Immature natural killer cell (primary cell): Measurements from ENCODE around the gene ASPSCR1. TPM values are rescaled to one million over a fixed set of nuclear protein-coding genes. Genes with fewer than 3 reads are reported as not detected.

Experiments used
- DNase-seq, 3 donors: peaks; one replicate each; pipeline ENCODE4 v3.0.0; 2022; ENCODE audit warnings: mixed read lengths in 1 of 3
- H3K27ac Mint-ChIP-seq, 6 donors: one replicate each; pipeline ENCODE4 v1.8.0; 2020; ENCODE audit warnings: mixed read lengths in 6 of 6, mild to moderate bottlenecking in 5 of 6, inconsistent platforms in 4 of 6, moderate library complexity in 3 of 6
- H3K27me3 Mint-ChIP-seq, 3 donors: one replicate each; pipeline ENCODE4 v1.8.0; 2020 to 2021; ENCODE audit warnings: low read depth in 3 of 3, mild to moderate bottlenecking in 3 of 3, mixed read lengths in 3 of 3, moderate library complexity in 3 of 3, inconsistent platforms in 1 of 3
- H3K36me3 Mint-ChIP-seq, 3 donors: one replicate each; pipeline ENCODE4 v1.8.0; 2020; ENCODE audit warnings: mixed read lengths in 3 of 3, inconsistent platforms in 2 of 3, mild to moderate bottlenecking in 2 of 3
- H3K4me1 Mint-ChIP-seq, 2 donors: one replicate each; pipeline ENCODE4 v1.8.0; 2020; ENCODE audit warnings: inconsistent platforms in 2 of 2, mild to moderate bottlenecking in 2 of 2, mixed read lengths in 2 of 2, moderate library complexity in 1 of 2
- H3K4me3 Mint-ChIP-seq, 5 donors: one replicate each; pipeline ENCODE4 v1.8.0; 2020; ENCODE audit warnings: mild to moderate bottlenecking in 5 of 5, mixed read lengths in 5 of 5, inconsistent platforms in 3 of 5, moderate library complexity in 3 of 5
- H3K9me3 Mint-ChIP-seq, 6 donors: one replicate each; pipeline ENCODE4 v1.8.0; 2020; ENCODE audit warnings: mild to moderate bottlenecking in 6 of 6, mixed read lengths in 6 of 6, inconsistent platforms in 4 of 6, moderate library complexity in 3 of 6
- polyA plus RNA-seq, 3 donors: library from polyadenylated mRNA; unstranded; fragments of 300-500 nt; fragmentation: Illumina TruSeq; gene quantifications; one replicate each; pipeline ENCODE4 v1.2.3, GENCODE V29; 2021

Gene ASPSCR1
- polyA plus RNA-seq, 3 donors from 2014 or later, result 21.1 to 32.9 (median 31.3) TPM

GRCh38 chr17:81991684-81992305 lies 14.4 kb downstream of the ASPSCR1 start:
- Mint-ChIP-seq H3K4me1 (peaks cover 0 to 2% of the 10 kb centered on the region in 2 donors), H3K36me3 (no peaks in the 10 kb centered on the region), H3K27me3 (no peaks in the 10 kb centered on the region), H3K27ac (no peak overlapping the region), H3K4me3 (no peak overlapping the region), H3K9me3 (no peaks in the 10 kb centered on the region)
- DNase-seq, result no peak

DNA sequence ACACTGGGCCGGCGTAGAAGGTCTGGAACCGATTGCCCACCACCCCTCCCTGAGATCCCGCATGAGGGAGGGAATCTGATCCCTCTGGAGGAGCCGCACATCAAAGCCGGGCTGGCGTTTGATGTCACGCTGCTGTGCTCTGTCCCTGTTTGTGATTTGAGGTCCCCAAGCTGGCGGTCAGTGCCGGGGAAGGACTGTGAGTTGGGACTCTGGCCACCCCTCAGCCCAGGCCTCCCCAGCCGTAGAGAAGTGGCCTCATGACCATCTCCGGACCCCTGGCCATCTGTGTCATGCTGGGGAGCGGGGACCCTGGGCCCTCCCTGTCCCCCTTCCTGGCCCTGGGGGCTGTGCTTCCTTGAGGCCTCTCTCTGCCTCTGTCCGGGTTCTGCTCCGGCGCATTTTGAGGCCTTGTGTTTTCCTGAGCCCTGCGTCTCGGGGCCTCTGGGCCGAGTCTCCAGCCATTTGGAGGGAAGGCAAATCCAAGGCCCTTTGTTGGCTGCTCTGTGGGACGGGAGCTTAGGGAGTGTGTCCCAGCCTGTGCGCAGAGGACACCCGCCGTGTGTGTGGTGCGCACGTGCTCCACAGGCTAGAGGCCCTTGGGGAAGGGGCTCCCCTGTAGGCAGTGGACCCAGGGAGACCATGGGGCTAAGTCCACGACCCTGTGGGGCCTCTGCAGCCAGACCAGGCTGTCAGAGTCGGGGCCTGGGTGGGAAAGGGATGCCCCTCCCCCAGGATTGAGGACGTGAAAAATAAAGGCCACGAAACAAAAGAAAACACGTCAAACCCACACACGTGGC lies 15.1 kb downstream of the ASPSCR1 start:
- DNase-seq, result no peak
- Mint-ChIP-seq H3K36me3 (no peaks in the 10 kb centered on the region), H3K27ac (no peak overlapping the region), H3K9me3 (no peaks in the 10 kb centered on the region), H3K27me3 (no peaks in the 10 kb centered on the region), H3K4me3 (no peak overlapping the region), H3K4me1 (peaks cover 0 to 2% of the 10 kb centered on the region in 2 donors)

GRCh38 chr17:81993729-81994592 lies 16.5 kb downstream of the ASPSCR1 start:
- Mint-ChIP-seq H3K27ac (no peak overlapping the region), H3K27me3 (no peaks in the 10 kb centered on the region)

DNA sequence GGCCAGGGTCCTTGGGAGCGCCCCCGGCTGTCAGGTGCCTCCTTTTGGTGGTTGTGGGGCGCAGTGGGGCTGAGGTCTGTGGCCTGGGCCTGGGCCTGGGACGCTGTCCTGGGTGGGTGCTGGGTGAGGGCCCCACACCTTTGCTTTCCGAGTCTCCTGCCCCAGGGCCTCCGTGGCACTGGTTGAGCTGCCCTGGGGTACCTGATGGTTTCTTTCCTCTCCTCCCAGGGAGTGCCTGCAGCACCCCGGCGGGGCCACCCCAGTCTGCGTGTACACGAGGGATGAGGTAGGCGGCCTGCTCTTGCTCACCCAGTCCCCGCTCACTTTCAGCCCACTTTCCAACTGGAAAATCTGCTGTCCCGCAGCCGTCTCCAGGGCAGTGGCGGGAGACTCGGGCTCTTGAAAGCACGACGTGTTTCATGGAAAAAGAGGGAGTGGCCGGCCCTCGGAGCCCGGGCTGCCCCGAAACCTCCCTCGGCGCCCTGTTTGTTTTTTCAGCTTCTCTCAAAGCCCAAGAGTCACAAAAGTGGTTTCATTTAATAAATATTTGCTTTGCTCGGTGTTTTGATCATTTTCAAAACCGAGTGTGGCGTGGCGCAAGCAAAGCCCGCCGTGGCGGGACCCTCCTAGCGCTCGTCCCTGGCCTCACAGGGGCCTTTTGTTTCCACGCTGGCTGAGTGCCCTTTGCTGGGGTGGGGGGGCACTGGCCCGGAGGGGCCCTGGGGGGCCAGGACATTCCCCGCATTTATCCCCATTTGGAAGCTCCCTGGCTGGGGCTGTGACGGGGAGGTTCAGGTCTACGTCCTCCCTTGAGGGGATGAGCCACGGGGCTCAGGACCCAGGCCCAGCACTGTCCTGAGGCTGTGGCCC lies 17.4 kb downstream of the ASPSCR1 start:
- Mint-ChIP-seq H3K4me1 (peaks cover 0 to 2% of the 10 kb centered on the region in 2 donors), H3K4me3 (no peak overlapping the region), H3K27me3 (no peaks in the 10 kb centered on the region), H3K27ac (no peak overlapping the region), H3K36me3 (no peaks in the 10 kb centered on the region), H3K9me3 (no peaks in the 10 kb centered on the region)
- no peak for DNase-seq

More at GRCh38 chr17:81993729-81994592, 16.5 kb downstream of the ASPSCR1 start:
- Mint-ChIP-seq H3K36me3 (no peaks in the 10 kb centered on the region), H3K4me1 (peaks cover 0 to 2% of the 10 kb centered on the region in 2 donors), H3K9me3 (no peaks in the 10 kb centered on the region), H3K4me3 (no peak overlapping the region)
- DNase-seq, result no peak

DNA sequence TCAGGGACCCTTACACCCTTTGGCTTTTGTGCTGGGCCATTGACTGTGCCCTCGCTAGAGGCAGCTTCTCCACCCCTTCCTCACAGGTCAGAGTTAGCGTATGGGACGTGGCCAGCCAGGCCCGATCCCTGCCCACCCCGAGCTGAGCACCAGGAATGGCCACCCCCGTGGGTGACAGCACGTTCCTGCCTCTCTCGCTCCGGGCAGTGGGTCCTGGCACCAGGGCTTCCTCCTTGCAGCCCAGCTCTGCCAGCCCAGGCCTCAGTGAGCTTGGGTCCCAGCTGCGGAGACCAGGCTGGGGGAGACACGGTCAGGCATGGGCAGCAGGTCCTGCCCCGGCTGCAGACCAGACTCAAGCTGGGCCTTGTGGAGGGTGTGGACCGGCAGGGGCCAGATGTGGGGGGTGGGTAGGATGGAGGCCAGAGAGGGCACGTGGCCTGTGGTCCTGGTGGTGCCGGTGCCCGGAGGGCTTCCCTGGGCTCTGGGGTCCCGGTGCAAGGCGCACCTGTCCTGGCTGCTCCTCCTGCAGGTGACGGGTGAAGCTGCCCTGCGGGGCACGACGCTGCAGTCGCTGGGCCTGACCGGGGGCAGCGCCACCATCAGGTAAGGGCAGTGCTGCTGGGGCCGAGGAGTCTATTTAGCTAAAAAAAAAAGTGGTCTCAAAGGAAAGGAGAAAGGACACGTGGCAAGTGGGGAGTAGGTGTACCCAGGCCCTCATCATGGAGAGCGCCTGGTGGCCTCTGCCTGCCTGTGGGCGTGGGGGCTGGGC lies 18.2 kb downstream of the ASPSCR1 start:
- Mint-ChIP-seq H3K4me3 (no peak overlapping the region), H3K36me3 (no peaks in the 10 kb centered on the region), H3K4me1 (peaks cover 0 to 2% of the 10 kb centered on the region in 2 donors), H3K27ac (no peak overlapping the region), H3K9me3 (no peaks in the 10 kb centered on the region), H3K27me3 (no peaks in the 10 kb centered on the region)
- DNase-seq, result no peak

- Mint-ChIP-seq H3K27ac (no peak overlapping the region), H3K4me1 (no peaks in the 10 kb centered on the region), H3K9me3 (no peaks in the 10 kb centered on the region), H3K36me3 (no peaks in the 10 kb centered on the region), H3K27me3 (no peaks in the 10 kb centered on the region), H3K4me3 (no peak overlapping the region)
- no peak for DNase-seq
Observed at GRCh38 chr17:81996232-81996756, 18.9 kb downstream of the ASPSCR1 start.

DNA sequence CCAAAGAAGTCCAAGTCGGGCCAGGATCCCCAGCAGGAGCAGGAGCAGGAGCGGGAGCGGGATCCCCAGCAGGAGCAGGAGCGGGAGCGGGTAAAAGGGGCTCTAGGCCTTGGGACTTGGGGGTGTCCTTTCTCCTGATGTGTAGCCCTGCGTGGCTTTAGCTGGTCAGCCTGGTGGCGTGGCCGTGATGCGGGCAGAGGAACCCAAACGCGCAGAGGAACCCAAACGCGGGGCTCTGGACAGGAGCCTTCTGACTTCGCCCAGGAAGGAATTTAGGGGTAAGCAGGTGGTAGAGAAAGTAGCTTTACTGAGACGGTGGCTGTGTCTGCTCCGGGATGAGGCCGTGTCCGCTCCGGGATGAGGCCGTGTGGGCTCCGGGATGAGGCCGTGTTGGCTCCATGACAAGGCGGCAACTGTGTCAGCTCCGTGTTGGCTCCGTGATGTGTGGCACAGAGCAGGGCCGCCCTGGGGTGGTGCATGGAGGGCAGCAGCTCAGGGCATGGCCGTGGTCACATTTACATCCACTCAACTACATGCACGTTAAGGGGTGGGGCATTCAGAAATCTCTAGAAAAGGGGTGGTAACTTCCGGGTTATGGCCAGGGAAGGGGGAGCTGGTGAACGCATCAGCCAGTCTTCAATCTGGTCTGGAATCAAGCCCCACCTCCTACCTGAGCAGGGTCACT lies 19.5 kb downstream of the ASPSCR1 start:
- no peak overlapping the region for H3K27ac Mint-ChIP-seq
- H3K4me3 Mint-ChIP-seq, result no peak overlapping the region
- H3K9me3 Mint-ChIP-seq, result no peaks in the 10 kb centered on the region
- H3K27me3 Mint-ChIP-seq, result no peaks in the 10 kb centered on the region
- H3K4me1 Mint-ChIP-seq, result no peaks in the 10 kb centered on the region
- DNase-seq, result no peak
- H3K36me3 Mint-ChIP-seq, result no peaks in the 10 kb centered on the region

GRCh38 chr17:81998212-81998611 lies 20.8 kb downstream of the ASPSCR1 start:
- Mint-ChIP-seq H3K27me3 (no peaks in the 10 kb centered on the region), H3K4me3 (no peak overlapping the region), H3K9me3 (no peaks in the 10 kb centered on the region), H3K36me3 (no peaks in the 10 kb centered on the region), H3K4me1 (no peaks in the 10 kb centered on the region), H3K27ac (no peak overlapping the region)
- no peak for DNase-seq

DNA sequence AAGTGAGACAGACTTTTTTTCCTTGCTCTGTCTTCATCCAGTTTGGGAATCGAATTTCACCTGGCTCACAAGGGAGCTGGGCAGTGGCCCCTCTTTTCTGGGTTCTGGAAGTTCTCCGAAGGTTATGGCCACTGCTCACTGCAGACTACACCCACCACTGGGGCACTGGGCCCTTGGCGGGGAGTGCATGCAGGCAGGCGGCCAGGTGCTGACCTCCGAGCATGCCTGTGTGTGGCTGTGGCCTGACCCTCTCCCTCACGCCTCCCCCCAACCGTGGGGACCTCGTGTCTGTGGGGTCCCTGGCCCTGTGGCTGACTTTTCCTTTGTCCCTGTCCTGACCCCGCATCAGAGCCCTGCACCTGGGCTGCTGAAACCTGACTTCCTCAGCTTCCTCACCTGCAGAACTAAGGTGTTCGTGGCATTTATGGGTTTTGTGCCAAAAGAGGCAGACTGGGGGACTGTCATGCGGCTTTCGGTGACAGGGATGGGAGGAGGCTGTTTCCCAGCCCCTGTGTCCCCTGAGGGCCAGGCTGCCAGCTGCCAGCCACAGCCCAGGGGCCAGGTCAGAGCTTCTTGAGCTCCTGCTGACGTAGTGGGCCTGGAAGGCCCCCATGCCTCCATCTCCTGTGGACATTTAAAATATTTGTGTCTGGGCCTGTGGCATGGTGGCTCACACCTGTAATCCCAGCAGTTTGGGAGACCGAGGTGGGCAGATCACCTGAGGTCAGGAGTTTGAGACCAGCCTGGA lies 21.4 kb downstream of the ASPSCR1 start:
- H3K27ac Mint-ChIP-seq, result no peak overlapping the region
- no peak for DNase-seq
- no peaks in the 10 kb centered on the region for H3K27me3 Mint-ChIP-seq
- H3K4me1 Mint-ChIP-seq, result no peaks in the 10 kb centered on the region
- H3K36me3 Mint-ChIP-seq, result no peaks in the 10 kb centered on the region
- H3K4me3 Mint-ChIP-seq, result no peak overlapping the region
- H3K9me3 Mint-ChIP-seq, result no peaks in the 10 kb centered on the region

DNA sequence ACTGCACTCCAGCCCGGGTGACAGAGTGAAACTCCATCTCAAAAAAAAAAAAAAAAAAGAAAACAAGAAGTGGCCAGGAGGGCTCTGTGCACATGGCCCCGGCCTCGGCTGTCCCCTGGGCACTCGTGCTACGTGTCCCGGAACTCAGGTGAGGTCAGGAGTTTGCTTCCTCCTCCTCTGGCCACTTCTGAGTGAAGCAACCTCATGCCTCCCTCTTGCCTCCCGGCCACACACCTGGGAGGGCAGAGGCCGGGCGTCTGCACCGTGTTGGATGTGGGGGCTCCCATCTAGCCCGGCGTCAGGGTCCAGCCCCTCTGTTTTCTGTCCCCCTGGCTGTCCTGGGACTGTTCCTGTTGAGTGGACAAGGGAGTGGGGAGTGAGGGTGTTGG lies 22.2 kb downstream of the ASPSCR1 start:
- H3K4me3 Mint-ChIP-seq, result no peak overlapping the region
- no peaks in the 10 kb centered on the region for H3K9me3 Mint-ChIP-seq
- H3K27ac Mint-ChIP-seq, result no peak overlapping the region
- H3K27me3 Mint-ChIP-seq, result no peaks in the 10 kb centered on the region
- no peaks in the 10 kb centered on the region for H3K36me3 Mint-ChIP-seq
- H3K4me1 Mint-ChIP-seq, result no peaks in the 10 kb centered on the region
- no peak for DNase-seq

DNA sequence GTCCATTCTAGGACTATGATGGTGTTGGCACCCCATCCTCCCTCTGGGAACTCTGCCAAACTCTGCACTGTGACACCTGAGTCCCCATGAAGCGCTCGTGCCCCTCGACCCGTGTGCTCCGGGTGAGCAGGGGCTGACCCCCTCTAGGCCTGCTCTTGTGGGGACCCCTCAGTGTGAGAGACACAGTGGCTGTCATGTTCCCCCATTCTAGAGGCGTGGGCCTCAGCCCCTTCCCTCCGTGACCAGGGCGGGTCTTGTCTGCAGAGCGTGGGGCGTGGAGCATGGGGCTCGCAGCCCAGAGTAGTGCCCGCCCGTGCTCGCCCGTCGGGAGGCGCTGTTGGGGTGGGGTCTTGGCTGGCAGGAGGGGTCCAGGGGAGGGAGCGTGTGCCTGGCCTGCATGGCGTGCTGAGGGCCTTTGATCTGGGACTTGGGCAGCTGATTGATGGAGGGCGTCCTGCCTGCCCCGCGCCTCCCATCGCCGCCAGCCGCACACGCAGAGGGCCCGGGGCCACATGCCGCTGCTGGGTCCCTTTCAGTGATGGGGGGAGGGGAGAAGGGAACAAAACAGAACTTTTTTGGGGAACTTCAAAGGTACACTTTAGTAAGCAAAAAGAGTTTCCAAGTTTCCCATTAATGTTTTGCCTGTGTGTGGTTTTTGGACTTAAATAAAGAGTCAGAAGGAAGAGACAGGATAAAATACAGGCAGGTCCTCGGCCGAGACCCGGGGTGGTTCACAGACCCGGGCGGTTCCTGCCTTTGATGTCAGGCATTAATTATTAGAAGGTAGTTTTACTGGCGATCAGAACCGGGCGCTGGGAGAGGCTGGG lies 22.8 kb downstream of the ASPSCR1 start:
- Mint-ChIP-seq H3K27ac (no peak overlapping the region), H3K9me3 (no peaks in the 10 kb centered on the region), H3K4me3 (no peak overlapping the region), H3K27me3 (no peaks in the 10 kb centered on the region), H3K4me1 (no peaks in the 10 kb centered on the region), H3K36me3 (no peaks in the 10 kb centered on the region)
- DNase-seq, result no peak
